AG04450 (cell line): ENCODE measurements around the gene EIF3K. TPM values are rescaled to one million over a fixed set of nuclear protein-coding genes. Genes with fewer than 3 reads are reported as not detected.

Experiments
- CTCF ChIA-PET: fragments of 300-600, 350-600 bp; formaldehyde crosslinking; extraction: SDS; loops from one replicate; lab custom pipeline; 2022; ENCODE audit warnings: antibody characterized with exemption, inconsistent platforms; lab: Charles Lee
- POLR2A ChIA-PET: fragments of 350-600 bp; formaldehyde crosslinking; extraction: SDS; loops from one replicate; lab custom pipeline; 2021; ENCODE audit warnings: antibody characterized with exemption, inconsistent platforms; lab: Yijun Ruan, JAX
- DNase-seq: peaks from one replicate; pipeline ENCODE4 v3.0.0-alpha.2; 2011; ENCODE audit warnings: low read depth, low spot score
- H3K27ac ChIP-seq: one replicate; pipeline ENCODE4 v1.5.1; 2012; ENCODE audit warnings: low read depth, low read length, control low read depth
- H3K27me3 ChIP-seq: one replicate; pipeline ENCODE4 v1.6.0; 2012; ENCODE audit warnings: low read length; ENCODE audit not compliant: control insufficient read depth, insufficient read depth
- H3K4me3 ChIP-seq: 2 replicates; pipeline ENCODE4 v1.5.1; 2011; ENCODE audit warnings: mild to moderate bottlenecking, low read depth, low read length, control low read depth
- H3K9me3 ChIP-seq: 2 replicates; pipeline ENCODE4 v1.5.1; 2012; ENCODE audit warnings: low read length; ENCODE audit not compliant: control insufficient read depth, insufficient read depth
- CTCF ChIP-seq: IDR thresholded peaks from 2 replicates; pipeline ENCODE4 v1.5.1; 2011; ENCODE audit warnings: low read depth, low read length, control low read depth, inconsistent platforms
- polyA plus RNA-seq: library from polyadenylated mRNA; depleted of rRNA; stranded (reverse); fragments of >200 nt; gene quantifications from 2 replicates; pipeline ENCODE4 v1.2.3, GENCODE V29; 2011

The EIF3K gene
- polyA plus RNA-seq, 1 experiment, result 168 TPM

- no peaks in the 10 kb centered on the region for H3K27me3 ChIP-seq
- H3K4me3 ChIP-seq, result no peak overlapping the region
- ChIA-PET CTCF (no interaction called here), POLR2A (no interaction called here)
- no peak for DNase-seq
- no peak for TF ChIP-seq CTCF
- H3K27ac ChIP-seq, result no peak overlapping the region
- H3K9me3 ChIP-seq, result no peaks in the 10 kb centered on the region
Observed at GRCh38 chr19:38580080-38580479, 38.9 kb upstream of the EIF3K start.

- ChIA-PET CTCF (interaction anchor here (0.7 kb wide), 1 partner anchor 310 kb away, joined by 3 read pairs; no protein-coding TSS in a partner anchor), POLR2A (no interaction called here)
- H3K4me3 ChIP-seq, result no peak overlapping the region
Observed at GRCh38 chr19:38583219-38583984, 35.6 kb upstream of the EIF3K start.

GRCh38 chr19:38583985-38584305 lies 35.0 kb upstream of the EIF3K start:
- CTCF ChIA-PET, result no interaction called here
- no peak overlapping the region for H3K27ac ChIP-seq
- POLR2A ChIA-PET, result no interaction called here
- no peaks in the 10 kb centered on the region for H3K27me3 ChIP-seq
- DNase-seq, result no peak
- no peak for TF ChIP-seq CTCF
- no peak overlapping the region for H3K4me3 ChIP-seq
- no peaks in the 10 kb centered on the region for H3K9me3 ChIP-seq

More at GRCh38 chr19:38583219-38583984, 35.6 kb upstream of the EIF3K start:
- Histone ChIP-seq H3K9me3 (no peaks in the 10 kb centered on the region), H3K27ac (no peak overlapping the region), H3K27me3 (no peaks in the 10 kb centered on the region)
- TF ChIP-seq CTCF, result no peak
- DNase-seq, result no peak

- no peak overlapping the region for H3K4me3 ChIP-seq
- CTCF ChIA-PET, result no interaction called here
- TF ChIP-seq CTCF, result no peak
- POLR2A ChIA-PET, result no interaction called here
- no peaks in the 10 kb centered on the region for H3K9me3 ChIP-seq
- peaks cover 3% of the 10 kb centered on the region for H3K27me3 ChIP-seq
- no peak for DNase-seq
- no peak overlapping the region for H3K27ac ChIP-seq
Observed at GRCh38 chr19:38587562-38587961, 31.4 kb upstream of the EIF3K start.

- no peak overlapping the region for H3K4me3 ChIP-seq
- CTCF ChIA-PET, result no interaction called here
- no peak for DNase-seq
- no peaks in the 10 kb centered on the region for H3K9me3 ChIP-seq
- POLR2A ChIA-PET, result no interaction called here
- TF ChIP-seq CTCF, result no peak
- peaks cover 3% of the 10 kb centered on the region for H3K27me3 ChIP-seq
- no peak overlapping the region for H3K27ac ChIP-seq
Observed at GRCh38 chr19:38588041-38588440, 30.9 kb upstream of the EIF3K start.
